Uterus (tissue), 2 donors: ENCODE data around the gene MTUS2.

Experiments used
- POLR2A ChIP-seq, 2 donors: fragments of 450-650 bp; IDR thresholded peaks; one replicate each; pipeline ENCODE4 v1.6.1; 2016; ENCODE audit warnings: antibody characterized with exemption in 2 of 2, mild to moderate bottlenecking in 1 of 2, moderate library complexity in 1 of 2
- TF ChIP-seq, protein P1 (sequence below), 4 experiments: fragments of 200-600 bp in 2 of 4; fragments of 450-650 bp in 2 of 4; sonication (generic) in 2 of 4; IDR thresholded peaks; one replicate each; pipeline ENCODE4 v1.5.1; 2016 to 2019; ENCODE audit warnings: antibody characterized with exemption in 4 of 4, mild to moderate bottlenecking in 2 of 4, moderate library complexity in 1 of 4

DNA sequence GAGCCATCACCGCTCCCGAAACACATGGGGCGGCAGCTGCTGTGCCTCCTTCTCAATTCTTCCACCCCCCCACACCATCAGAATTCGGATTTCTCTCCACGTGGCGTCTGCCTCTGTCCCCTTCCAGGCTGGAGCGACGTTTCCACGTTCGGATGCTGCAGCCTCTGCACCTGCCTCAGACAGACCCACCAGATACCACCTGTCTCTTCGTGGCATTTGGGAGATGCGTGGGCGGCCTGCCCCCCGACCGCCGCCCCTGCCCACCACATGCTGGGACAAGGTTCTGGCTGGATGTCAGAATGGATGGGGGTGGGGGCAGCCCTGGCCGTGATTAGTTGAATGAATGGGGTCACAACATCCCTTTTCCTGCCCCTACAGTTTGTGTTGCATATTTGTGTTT, 685.4 kb downstream of the MTUS2 start:
- TF ChIP-seq, protein P1, sequence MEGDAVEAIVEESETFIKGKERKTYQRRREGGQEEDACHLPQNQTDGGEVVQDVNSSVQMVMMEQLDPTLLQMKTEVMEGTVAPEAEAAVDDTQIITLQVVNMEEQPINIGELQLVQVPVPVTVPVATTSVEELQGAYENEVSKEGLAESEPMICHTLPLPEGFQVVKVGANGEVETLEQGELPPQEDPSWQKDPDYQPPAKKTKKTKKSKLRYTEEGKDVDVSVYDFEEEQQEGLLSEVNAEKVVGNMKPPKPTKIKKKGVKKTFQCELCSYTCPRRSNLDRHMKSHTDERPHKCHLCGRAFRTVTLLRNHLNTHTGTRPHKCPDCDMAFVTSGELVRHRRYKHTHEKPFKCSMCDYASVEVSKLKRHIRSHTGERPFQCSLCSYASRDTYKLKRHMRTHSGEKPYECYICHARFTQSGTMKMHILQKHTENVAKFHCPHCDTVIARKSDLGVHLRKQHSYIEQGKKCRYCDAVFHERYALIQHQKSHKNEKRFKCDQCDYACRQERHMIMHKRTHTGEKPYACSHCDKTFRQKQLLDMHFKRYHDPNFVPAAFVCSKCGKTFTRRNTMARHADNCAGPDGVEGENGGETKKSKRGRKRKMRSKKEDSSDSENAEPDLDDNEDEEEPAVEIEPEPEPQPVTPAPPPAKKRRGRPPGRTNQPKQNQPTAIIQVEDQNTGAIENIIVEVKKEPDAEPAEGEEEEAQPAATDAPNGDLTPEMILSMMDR (IDR thresholded peaks at IDR 0.05) = no peak
- no peak for TF ChIP-seq POLR2A (IDR thresholded peaks at IDR 0.05)
